Panc1 (cell line): Measurements from ENCODE around the gene TAF4B.

ENCODE experiments used
- POLR2AphosphoS5 ChIP-seq: IDR thresholded peaks from 2 replicates; pipeline ENCODE4 v1.6.1; 2012; ENCODE audit warnings: mild to moderate bottlenecking, low read depth, low read length, moderate library complexity
- SIN3A ChIP-seq: IDR thresholded peaks from 2 replicates; pipeline ENCODE4 v1.6.1; 2012; ENCODE audit warnings: low read depth, mild to moderate bottlenecking, low read length, moderate library complexity, borderline replicate concordance; ENCODE audit not compliant: insufficient read depth
- TCF7L2 ChIP-seq: IDR thresholded peaks from 2 replicates; pipeline ENCODE4 v1.6.1; 2011; ENCODE audit warnings: mild to moderate bottlenecking, low read depth, low read length, inconsistent platforms
- TF ChIP-seq, protein P1 (sequence below): fragments of 450-650 bp; IDR thresholded peaks from 2 replicates; pipeline ENCODE4 v1.5.1; 2017; ENCODE audit warnings: mild to moderate bottlenecking
- TF ChIP-seq, protein P2 (sequence below), 2 experiments: IDR thresholded peaks; 2 replicates each; pipeline ENCODE4 v1.6.1; 2011 to 2012; ENCODE audit warnings: low read depth in 2 of 2, control low read depth in 1 of 2, low read length in 1 of 2, mild to moderate bottlenecking in 1 of 2, moderate library complexity in 1 of 2; ENCODE audit not compliant: insufficient read depth in 1 of 2

GRCh38 chr18:26432651-26433424 is 206.6 kb downstream of the TAF4B start:
- TF ChIP-seq, protein P1, sequence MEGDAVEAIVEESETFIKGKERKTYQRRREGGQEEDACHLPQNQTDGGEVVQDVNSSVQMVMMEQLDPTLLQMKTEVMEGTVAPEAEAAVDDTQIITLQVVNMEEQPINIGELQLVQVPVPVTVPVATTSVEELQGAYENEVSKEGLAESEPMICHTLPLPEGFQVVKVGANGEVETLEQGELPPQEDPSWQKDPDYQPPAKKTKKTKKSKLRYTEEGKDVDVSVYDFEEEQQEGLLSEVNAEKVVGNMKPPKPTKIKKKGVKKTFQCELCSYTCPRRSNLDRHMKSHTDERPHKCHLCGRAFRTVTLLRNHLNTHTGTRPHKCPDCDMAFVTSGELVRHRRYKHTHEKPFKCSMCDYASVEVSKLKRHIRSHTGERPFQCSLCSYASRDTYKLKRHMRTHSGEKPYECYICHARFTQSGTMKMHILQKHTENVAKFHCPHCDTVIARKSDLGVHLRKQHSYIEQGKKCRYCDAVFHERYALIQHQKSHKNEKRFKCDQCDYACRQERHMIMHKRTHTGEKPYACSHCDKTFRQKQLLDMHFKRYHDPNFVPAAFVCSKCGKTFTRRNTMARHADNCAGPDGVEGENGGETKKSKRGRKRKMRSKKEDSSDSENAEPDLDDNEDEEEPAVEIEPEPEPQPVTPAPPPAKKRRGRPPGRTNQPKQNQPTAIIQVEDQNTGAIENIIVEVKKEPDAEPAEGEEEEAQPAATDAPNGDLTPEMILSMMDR: no peak
- TF ChIP-seq, protein P2, sequence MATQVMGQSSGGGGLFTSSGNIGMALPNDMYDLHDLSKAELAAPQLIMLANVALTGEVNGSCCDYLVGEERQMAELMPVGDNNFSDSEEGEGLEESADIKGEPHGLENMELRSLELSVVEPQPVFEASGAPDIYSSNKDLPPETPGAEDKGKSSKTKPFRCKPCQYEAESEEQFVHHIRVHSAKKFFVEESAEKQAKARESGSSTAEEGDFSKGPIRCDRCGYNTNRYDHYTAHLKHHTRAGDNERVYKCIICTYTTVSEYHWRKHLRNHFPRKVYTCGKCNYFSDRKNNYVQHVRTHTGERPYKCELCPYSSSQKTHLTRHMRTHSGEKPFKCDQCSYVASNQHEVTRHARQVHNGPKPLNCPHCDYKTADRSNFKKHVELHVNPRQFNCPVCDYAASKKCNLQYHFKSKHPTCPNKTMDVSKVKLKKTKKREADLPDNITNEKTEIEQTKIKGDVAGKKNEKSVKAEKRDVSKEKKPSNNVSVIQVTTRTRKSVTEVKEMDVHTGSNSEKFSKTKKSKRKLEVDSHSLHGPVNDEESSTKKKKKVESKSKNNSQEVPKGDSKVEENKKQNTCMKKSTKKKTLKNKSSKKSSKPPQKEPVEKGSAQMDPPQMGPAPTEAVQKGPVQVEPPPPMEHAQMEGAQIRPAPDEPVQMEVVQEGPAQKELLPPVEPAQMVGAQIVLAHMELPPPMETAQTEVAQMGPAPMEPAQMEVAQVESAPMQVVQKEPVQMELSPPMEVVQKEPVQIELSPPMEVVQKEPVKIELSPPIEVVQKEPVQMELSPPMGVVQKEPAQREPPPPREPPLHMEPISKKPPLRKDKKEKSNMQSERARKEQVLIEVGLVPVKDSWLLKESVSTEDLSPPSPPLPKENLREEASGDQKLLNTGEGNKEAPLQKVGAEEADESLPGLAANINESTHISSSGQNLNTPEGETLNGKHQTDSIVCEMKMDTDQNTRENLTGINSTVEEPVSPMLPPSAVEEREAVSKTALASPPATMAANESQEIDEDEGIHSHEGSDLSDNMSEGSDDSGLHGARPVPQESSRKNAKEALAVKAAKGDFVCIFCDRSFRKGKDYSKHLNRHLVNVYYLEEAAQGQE (IDR thresholded peaks at IDR 0.05; ENCODE audit: insufficient read depth in 1 of 2, low read depth in 2 of 2, low read length in 1 of 2): no peak
- TF ChIP-seq POLR2AphosphoS5: no peak
- TF ChIP-seq SIN3A: no peak
- TF ChIP-seq TCF7L2: no peak
